ENCODE results near the gene TBX21.
A peak's percentile ranks its signal among the peaks of the same experiment; 100 is the strongest.

The TBX21 gene

DNA sequence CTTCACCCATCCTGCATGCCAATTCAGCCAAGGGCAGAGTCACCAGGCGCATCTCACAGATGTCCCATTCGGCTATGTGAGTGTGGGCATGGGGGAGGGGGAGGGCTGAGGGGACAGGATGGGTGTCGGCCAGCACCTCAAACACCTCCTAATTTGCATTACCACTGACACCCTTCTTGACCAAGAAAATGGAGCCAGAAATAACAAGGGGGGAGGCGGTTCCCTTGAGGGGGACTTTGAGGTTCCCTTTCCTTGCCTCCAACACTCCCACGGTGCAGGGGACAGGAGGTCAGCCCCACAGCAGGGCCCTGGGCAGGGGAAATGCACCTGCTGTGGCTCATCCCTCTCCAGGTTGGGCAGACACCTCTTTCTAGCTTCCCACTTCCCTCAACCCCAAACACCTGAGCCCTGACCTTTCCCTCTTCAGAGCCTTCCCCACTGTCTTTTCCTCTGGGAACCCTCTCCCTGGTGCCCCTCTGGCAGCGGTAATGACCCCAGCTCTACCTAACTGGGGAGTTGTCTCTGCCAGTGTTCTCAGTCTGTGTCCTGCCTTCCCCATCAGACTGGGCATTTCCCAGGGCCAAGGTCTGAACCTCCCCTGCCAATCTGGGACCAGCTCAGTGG is 18.2 kb upstream of the TBX21 start:
- ATAC-seq = no peak

DNA sequence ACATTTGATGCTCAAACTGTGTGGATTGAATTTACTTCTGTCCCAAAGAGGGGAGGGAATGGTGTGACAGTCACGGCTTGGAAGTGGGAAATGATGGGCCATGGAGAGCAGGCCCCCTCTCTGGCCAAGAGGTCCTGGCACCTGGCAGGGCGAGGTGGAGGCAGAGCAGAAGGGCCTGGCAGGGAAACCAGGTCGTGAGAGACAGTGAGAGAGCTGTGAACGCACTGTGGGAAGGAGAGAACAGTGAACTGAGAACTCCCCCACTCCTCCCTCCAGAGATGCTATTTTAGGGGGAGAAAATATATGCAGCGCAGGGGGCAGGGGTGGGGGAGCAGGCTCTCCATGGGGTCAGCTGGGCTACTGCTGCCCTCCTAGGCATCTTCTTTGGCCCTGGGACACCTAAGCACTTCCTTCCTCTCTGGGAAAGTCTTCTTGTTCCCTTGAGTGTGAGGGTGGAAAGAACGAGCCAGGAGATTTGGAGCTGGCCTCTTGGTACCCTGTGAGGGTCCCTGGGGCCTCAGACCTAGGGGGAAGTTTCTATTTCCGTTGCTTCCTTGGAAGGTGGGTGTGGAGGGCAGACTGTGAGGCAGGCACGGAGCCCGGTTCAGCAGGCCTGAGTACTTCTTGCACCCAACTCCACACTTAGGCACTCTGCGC is 17.2 kb upstream of the TBX21 start:
- ATAC-seq = no peak

DNA sequence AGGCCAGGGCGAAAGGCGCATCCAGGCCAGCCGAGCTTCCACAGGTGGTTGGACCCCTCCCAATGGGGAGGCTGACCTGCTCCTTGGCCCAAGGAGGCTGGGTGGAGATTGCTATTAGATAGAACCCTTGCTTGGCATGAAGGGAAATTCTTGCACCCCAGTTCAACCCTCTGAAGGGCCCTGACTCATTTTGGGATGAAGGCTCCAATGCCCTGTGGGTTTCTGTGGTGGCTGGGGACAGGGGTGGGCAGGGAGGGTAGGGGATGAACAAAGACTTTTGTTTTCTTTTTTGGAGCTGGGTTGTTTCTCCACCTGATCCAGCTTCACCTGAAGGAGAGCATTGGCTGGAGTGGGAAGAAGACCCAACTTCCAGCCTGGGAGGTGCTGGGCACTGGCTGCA is 16.7 kb upstream of the TBX21 start:
- no peak for ATAC-seq

DNA sequence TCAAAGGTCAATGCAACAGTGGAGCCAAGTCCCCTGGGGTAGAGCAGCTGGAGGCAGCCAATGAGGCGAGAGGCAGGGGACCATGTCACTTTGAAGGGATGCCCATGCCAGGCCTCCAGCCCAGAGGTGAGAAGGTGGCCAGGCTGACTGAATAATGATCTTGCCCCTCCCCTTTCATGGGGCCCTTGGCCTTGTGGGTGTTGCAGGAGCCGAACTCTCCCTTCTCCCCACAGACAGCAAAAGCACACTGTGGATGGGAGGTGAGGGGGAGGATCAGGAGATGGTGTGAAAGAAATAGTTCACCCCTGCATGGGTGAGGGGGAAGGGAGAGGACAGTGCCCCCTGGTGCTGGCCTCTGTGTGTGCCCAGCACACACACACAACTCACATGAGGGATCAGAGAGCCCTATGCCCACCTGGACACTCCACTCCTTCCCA is 15.8 kb upstream of the TBX21 start:
- ATAC-seq = no peak

DNA sequence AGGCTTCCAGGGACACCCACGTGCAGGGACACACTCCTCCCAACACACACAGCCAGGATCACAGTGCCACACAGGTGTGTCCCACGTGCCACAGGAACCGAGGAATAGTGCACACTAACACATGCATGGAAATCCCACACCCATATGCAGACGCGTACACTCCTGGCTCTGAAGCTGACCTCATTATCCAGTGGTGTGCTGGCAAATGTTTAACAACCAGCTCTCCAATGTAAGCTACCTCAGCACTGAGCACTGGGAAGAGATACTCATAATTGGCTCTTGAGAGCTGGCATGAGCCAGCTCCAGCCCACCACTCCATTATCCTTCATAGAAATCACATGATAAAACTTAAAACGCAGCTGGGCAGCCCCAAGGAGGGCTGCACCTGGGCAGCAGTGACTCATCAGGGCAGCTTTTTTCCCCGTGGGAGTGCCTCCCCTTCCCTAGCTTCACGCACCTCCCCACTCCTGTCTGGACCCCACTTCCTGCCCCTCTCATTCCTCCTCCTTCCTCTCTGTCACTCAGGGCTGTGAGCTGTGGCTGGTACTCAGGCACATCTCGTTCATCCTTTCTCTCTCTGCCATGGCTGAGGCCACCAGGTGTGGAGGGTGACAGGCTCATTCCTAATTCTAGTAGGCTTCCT is 14.9 kb upstream of the TBX21 start:
- ATAC-seq = peak in 1 of 2 donors; percentile 3

DNA sequence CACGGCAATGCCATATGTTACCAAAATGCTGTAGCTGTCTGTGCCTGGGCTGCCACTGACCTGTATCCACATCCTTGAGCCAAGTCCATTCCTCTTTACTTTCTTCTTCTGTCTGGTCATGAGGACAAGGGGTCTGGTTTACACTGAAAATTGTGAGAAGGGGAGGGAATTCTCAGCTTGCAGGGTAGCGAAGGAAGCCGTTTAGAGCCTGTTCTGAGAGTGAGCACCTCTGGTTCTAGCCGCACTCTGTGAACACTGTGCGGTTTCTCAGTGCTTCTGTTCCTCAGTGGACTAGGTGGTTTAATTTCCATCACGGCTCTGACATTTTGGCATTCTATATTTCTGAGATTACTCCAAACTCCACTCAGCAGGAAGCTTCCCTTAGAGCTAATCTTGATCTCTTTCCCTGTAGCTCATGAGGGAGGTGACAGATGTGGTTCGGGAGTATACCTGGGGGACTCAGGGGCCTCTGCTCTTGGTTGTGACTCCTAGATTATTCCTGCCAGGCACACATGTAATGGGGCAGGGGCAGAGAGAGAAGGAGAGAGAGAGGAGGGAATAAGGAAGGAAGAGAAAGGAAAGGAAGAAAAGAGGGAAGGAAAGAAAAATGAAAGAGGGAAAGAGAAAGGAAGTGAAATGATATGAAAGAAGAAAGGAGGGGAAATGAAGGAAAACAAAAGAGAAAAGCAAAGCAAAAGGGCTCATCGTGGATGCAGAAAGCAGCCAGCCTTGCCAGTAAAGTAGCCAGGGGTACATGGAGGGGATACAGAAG is 14.2 kb upstream of the TBX21 start:
- ATAC-seq = no peak

DNA sequence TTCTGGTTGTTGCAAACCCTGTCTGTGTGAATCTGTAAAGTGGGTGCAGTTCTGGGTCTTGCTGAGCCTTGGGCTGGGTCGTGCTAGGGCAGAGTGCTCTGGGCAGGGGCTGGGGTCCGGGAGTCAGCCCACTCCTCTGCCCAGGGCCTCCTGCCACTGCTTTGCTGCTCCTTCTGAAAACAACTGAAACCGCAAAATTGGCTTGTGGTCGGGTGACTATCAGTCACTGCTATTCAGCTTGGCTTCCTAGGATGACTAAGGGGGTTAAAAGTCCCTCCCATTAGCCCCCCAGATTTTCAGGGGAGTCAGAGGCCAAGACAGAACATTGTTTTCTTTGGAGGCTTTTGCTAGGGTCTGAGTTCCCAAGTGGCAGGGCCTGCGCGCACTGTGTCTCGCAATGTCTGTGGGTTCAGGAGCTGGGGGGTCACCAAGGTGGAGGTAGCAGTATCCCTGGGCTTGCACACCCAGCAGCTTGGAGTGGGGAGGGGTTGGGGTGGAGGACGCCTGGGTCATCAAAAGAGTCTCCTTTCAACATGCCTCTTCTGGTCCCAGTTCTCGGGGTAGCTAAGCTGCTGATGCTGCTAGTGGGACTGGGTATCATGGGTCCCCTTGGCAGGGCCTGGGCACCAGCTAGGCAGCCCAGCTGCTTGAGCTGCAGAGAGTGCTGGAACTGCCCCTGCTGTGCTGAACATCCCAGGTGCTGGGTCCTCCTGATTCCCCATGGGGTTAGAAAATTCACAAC is 13.5 kb upstream of the TBX21 start:
- peak; percentile 49 for ATAC-seq

DNA sequence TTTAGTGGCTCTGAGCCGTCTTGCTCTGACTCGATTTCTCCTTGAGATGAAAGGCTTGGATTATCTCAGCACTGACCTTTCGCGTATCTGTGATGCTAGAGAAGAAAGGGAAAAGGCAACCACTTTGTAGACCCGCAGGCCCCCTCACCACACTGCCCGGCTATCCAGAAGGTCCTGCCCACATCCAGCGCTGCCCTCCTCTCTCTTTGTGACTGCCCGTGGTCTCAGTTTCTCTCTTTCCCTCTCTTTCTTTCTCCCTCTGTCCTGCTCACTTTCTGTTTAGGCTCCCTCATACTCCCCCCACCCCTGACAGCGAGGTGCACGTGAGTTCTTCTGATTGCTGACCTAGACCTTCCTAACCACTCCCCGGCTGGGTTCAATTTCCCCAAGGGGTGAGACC is 12.8 kb upstream of the TBX21 start:
- ATAC-seq = no peak

DNA sequence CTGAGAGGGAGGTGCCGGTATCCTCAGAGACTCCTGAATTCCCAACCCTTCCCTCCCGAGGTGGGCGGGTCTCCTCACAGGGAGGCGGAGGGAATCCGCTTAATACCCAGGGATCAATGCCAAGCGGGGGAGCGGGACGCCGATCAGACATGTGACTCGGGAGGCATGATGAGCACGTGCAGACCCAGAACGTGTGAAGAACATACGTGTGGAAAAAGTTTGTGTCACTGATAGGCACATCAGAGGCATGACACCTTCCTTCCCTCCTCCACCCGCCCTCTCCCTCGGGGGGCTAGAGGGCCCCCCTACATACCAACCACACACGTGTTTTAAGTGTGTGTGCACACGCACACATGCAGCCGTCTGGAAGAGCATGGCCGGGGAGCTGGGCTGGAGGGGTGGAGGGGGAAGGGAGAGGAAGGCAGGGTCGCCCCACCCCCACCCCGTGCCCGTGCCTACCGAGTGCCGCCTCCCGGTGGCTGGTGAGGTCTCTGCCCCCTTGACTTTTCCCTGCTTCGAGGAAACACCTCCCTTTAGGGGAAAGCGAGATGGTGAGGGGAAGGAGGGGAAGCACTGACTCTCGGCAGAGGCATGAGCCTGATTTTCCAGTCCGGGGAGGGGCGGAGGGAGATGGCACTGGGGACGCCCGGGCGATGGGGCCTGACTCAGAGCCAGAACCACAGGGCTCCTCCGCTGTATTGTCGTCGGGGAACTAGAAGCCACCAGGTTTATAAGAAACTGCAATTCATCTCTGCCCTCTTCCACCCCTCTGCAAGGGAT is 12.1 kb upstream of the TBX21 start:
- ATAC-seq = peak; percentile 77

DNA sequence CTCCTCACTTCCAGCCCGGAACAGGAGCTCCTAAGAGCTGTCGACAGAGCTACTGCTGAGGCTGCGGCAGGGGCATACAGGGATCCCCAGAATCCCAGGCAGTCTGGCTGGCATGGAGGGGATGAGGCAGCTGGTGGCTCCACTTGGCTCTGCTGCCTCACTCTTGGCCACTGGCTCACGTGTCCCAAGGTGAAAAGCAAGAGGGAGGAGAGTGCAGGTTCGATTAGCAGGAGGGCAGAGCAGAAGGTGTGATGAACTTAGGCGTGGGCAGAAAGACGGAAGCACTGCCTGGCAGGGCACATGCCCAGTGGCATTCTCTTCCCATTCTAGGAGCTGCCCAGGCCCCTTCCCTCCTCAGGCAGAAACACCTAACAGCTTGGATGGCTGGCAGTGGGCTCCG is 11.3 kb upstream of the TBX21 start:
- ATAC-seq = no peak

DNA sequence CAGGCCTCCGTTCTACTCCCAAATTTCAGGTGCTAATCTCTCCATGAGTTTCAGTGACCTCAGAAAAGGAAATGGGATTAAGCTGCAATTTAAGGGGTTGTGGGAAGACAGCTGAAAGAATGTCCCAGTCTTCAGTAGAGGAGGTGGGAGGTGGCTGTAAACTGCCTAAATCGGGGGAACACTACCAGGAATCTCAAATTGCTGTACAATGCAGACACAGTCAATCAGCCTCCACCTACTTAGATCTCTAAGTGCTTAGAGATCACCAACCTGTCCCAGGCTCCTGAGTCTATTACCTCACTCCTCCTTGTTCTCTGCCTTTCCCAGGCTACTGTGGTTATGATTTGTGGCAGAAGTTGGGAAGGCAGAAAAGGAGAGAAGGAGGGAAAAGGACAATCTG is 8.3 kb upstream of the TBX21 start:
- ATAC-seq = no peak

DNA sequence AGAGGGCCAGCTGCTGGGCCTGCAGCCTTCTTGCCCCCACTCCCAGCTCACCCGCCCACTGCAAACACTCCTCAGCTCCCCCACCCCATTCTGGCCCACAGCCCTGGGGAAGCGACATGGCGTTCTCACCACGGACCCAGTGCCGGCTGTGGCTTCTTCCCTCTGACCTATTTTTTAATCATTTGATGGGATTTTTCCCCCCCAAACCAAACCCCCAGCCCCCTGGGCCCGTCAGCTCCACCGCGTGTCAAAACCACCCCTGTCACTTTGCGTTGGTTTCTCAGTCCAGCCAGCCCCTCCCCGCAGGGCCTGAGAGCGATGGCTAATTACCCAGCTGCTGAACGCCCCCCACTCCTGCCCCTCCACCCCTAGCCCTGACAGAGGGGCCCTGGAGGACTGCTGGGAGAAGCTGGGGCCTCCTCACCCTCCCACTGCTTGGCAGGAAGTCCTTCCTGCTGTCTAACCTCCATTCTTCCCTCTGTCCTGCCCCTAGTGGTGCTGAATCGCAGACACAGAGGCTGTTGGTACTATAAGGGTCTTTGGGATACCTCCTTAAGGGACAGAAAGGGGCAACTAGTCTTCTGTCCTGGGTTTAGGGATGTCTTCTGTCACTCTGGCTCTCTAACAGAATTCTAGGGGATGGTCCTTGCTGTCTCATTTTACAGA is 7.5 kb upstream of the TBX21 start:
- ATAC-seq = no peak

DNA sequence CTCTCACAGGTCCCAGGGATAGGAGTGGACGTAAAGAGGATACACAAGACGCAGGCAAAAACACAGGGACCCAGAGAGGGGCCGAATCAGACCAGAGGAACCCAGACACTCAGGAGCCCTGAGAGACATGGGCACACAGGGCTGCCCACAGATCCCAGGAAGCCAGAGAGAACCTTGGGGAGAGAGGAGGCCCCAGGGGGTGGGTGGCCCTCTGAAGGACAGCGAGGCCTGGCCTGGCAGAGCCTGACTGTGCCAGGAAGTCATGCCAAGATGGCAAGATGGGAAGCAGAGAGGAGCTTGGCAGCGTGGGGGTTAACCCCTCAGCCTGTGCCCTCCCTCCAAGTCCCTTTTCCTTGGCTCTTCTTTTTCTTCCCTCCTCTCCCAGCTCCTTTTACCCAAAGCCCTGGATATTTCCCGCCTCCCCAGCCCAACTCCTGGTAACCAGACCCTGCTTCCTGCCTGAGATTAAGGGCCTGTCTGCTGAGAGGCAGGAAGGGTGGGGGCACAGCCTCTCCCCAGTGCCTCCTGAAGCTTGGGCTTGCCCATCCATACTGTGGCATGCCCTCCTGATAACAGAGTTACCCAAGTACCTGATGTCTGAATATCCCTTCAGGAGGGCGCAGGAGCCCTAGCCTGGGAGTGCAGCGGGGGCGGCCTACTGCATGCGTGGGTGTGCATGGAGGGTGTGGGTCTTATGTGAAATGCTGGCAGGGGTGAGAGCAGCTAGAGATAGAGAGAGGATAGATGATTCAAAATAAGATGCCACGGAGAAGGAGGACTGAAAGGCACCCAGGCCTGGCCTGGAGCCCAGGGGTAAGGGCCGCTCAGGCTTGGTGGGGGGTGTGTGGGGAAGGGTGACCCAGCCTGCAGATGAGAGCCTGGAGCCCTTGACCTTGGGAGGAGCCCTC is 6.0 kb upstream of the TBX21 start:
- no peak for ATAC-seq

DNA sequence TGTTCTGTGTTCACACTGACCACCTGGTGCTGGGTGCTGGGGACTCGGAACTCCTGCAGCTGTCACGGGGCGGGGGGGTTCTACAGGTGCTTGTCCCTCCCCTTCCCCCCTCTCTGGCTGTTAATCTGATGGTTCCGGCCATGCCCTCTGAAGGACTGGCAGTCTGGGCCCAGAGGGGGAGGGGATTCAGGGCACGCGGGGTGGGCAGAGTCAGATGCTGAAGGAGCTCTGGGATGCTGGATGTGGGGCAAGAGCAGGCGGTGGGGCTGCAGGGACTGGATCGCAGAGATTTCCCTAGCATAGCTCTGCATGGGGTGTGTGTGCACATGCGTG is 5.4 kb upstream of the TBX21 start:
- no peak for ATAC-seq

DNA sequence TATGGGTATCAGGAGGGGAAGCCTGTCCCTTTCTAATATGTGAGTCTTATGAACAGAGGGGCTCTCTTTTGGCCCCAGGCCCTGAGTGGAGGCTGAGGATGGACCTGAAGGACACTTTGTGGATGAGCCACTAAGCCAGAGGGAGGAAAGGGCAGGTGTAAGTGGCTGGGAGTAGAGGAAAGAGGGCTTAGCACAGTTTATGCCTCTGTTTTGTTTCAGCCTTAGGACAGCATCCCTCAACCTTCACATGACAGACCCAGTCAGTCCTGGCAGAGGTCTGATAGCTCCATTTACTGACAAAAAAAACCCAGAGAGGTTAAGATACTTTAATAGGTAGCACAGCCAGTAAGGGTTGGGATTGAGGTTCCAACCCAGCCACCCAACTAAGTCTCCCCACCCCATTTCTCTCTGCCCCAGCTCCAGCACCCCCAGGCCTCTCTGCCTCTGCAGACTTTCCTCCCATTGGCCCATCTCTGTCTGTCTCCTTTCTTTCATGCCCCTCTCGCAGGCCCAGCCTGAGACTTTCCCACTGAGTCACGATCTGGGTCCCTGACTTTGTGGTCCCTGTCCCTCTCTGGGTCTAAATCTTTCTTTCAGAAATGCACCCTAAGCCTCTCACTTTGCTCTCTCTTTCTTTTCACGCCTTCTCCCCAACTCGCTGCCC is 4.7 kb upstream of the TBX21 start:
- no peak for ATAC-seq

DNA sequence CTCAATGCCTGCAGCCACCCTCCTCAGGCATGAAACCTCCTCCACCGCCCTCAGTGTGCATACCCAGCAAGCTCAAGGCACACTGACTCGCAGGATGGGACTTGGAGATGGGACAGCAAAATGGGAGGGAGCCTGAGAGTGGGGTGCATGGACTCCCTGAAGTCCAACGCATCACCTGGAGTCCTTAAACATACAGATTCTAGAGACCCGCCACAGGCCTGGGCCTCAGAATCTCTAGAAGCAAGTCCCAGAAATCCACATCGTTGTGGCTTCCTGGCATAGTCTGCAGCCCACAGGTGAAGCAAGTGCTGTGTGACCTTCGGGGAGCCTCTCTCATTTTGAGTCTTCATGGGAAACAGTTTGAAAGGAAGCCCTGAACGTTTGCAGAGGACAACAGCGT is 3.6 kb upstream of the TBX21 start:
- no peak for ATAC-seq

DNA sequence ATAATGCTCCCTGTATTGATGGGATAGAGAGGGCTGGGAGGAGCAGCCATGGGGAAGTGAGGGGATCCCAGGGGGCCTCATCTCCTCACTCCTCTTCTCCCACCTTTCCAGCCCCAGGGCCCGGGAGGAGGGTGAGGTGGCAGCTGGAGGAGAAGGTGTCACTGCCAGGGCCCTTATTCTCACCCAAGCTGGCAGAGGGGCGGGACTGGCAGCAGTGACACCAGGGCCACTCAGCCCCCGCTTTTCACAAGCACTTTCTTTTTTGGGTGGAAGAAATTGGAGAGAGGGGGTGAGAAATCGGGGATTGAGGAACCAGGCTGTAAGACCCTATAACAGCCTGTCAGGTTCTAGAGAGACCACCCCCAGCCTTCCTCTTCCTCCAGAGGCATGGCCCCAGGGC is 2.4 kb upstream of the TBX21 start:
- no peak for ATAC-seq

DNA sequence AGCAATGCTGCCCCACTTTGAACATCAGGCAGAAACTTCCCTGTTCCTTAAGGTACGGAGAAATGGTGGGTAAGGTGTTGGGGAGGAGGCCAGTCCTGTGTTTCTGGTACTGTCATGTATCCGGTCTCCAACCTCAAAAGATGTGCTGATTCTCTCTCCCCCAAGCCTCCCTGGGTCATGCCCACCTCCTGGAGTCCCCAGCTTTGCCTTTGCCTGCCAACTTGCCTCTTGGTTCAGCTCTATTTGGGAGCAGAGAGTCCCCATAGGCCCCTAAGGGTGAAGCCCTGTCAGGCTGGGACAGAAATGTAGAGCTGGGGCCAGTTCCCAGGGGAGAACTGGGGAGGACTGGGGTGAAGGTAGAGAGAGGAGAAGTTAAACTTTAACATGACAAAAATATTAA is 1.6 kb upstream of the TBX21 start:
- ATAC-seq = no peak

DNA sequence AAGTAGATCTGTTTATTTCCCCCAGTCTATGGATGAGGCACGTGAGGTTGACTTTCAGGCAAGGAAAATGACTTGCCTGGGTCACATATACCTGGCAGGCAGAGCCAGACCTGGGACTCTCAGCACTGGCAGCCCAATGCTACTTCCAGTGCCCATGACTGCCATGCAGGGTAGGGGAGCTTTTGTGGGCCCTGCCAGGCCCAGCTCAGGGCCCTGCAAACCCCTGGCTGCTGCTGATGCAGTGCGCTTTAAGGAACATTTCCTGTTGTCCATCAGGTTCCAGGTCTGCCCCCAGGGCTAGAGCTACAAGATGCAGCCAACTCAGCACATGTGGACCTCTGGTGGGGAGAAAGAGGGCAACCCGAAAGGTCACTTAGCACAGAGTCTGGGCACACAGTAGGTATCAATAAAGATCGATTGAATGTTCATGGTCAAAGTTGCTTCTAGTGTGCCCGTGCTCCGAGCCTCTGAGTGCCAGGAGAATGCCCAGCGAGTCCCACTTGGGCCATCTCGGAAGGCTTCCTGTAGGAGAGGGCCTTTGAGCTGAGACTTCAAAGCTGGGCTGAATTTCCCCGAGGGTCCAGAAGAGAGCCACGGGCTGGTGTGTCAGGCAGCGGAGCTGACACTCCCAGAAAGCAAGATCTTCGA is 513 bp upstream of the TBX21 start:
- ATAC-seq = no peak

Data from activated CD4-positive, CD25-positive, alpha-beta regulatory T cell treated with anti-CD3 and anti-CD28 coated beads, Interleukin-2, amount 50 U/mL, for 24 hours (primary cell).